OCI-LY3 (cell line): ENCODE results near the gene PALLD.

ENCODE experiments used
- EZH2phosphoT487 ChIP-seq: fragments of 200-600 bp; shearing (Covaris generic); IDR thresholded peaks from 2 replicates; pipeline ENCODE4 v1.6.1; 2018; ENCODE audit warnings: antibody characterized with exemption, mixed run types, low read depth
- TF ChIP-seq, protein P1 (sequence below): fragments of 200-600, 300-600 bp; sonication (generic); IDR thresholded peaks from 2 replicates; pipeline ENCODE4 v1.5.1; 2014; ENCODE audit warnings: antibody characterized with exemption, low read length, low read depth

DNA sequence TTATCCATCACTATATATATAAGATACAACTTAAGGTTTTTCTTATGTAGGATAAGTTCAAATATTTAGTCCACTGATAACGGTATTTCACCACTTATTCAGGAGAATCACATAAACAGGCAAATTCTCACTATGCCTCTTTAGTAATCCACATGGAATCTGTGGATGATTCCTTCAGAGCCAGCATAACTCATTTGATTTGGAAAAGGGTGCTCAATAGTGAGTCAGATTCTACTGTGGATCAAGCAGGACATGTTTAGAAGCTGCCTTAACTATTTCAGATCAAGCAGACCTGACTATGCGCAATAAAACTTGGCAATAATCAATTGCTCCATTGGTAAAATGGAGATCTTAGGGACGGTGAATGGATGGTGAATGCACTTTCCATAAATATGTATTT, 329.1 kb downstream of the PALLD start:
- TF ChIP-seq, protein P1, sequence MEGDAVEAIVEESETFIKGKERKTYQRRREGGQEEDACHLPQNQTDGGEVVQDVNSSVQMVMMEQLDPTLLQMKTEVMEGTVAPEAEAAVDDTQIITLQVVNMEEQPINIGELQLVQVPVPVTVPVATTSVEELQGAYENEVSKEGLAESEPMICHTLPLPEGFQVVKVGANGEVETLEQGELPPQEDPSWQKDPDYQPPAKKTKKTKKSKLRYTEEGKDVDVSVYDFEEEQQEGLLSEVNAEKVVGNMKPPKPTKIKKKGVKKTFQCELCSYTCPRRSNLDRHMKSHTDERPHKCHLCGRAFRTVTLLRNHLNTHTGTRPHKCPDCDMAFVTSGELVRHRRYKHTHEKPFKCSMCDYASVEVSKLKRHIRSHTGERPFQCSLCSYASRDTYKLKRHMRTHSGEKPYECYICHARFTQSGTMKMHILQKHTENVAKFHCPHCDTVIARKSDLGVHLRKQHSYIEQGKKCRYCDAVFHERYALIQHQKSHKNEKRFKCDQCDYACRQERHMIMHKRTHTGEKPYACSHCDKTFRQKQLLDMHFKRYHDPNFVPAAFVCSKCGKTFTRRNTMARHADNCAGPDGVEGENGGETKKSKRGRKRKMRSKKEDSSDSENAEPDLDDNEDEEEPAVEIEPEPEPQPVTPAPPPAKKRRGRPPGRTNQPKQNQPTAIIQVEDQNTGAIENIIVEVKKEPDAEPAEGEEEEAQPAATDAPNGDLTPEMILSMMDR: no peak
- no peak for TF ChIP-seq EZH2phosphoT487
